HepG2 (cell line): ENCODE measurements around the gene LHPP. TPM values are rescaled to one million over a fixed set of nuclear protein-coding genes. Genes with fewer than 3 reads are reported as not detected.

Source experiments
- ASH2L ChIP-seq: fragments of 300-600, 200-600 bp; sonication (generic); IDR thresholded peaks from 2 replicates; pipeline ENCODE4 v1.7.0; 2017; ENCODE audit warnings: low read depth, mild to moderate bottlenecking, moderate library complexity, mixed read lengths, low read length; ENCODE audit not compliant: insufficient read length
- CREB1 ChIP-seq, 2 experiments: fragments of 450-650 bp in 1 of 2; IDR thresholded peaks; 2 replicates each; pipeline ENCODE4 v1.6.1; 2016 to 2017; ENCODE audit warnings: control low read depth in 1 of 2, mild to moderate bottlenecking in 1 of 2, missing compliant biosample characterization in 1 of 2, missing genetic modification characterization in 1 of 2
- HDAC1 ChIP-seq: sonication (generic); formaldehyde crosslinking; IDR thresholded peaks from 2 replicates; pipeline ENCODE4 v1.5.1; 2020; ENCODE audit warnings: mild to moderate bottlenecking, missing genetic modification reagents
- HDAC2 ChIP-seq: sonication (generic); formaldehyde crosslinking; IDR thresholded peaks from 2 replicates; pipeline ENCODE4 v1.4.0; 2020; ENCODE audit warnings: missing genetic modification reagents
- HOMEZ ChIP-seq: IDR thresholded peaks from 2 replicates; pipeline ENCODE4 v1.6.1; 2016; ENCODE audit warnings: low read depth
- KDM4B ChIP-seq: sonication (generic); formaldehyde crosslinking; IDR thresholded peaks from 2 replicates; pipeline ENCODE4 v1.4.0; 2020; ENCODE audit warnings: missing genetic modification reagents
- KLF6 ChIP-seq: IDR thresholded peaks from 2 replicates; pipeline ENCODE4 v1.8.0; 2016; ENCODE audit warnings: missing biosample characterization, missing genetic modification reagents
- NR1H2 ChIP-seq: sonication (generic); formaldehyde crosslinking; IDR thresholded peaks from 2 replicates; pipeline ENCODE4 v1.8.1; 2022; ENCODE audit warnings: low read depth, missing genetic modification reagents, borderline replicate concordance
- PITX1 ChIP-seq: sonication (generic); formaldehyde crosslinking; IDR thresholded peaks from 2 replicates; pipeline ENCODE4 v1.5.1; 2020; ENCODE audit warnings: mild to moderate bottlenecking, missing genetic modification reagents
- POLR2AphosphoS2 ChIP-seq: IDR thresholded peaks from 2 replicates; pipeline ENCODE4 v1.6.1; 2011; ENCODE audit warnings: low read depth, low read length, improper control_type of control experiment
- RAD51 ChIP-seq: fragments of 450-650 bp; IDR thresholded peaks from 2 replicates; pipeline ENCODE4 v1.6.1; 2016; ENCODE audit warnings: borderline replicate concordance
- RXRB ChIP-seq: IDR thresholded peaks from 2 replicates; pipeline ENCODE4 v1.6.1; 2016; ENCODE audit warnings: borderline replicate concordance, missing genetic modification reagents, missing compliant biosample characterization
- SAP130 ChIP-seq: IDR thresholded peaks from 2 replicates; pipeline ENCODE4 v1.6.1; 2016; ENCODE audit warnings: low read depth
- TCF7L2 ChIP-seq: IDR thresholded peaks from 2 replicates; pipeline ENCODE4 v1.6.1; 2011; ENCODE audit warnings: mild to moderate bottlenecking, low read depth, low read length, moderate library complexity
- TFAP4 ChIP-seq: sonication (generic); IDR thresholded peaks from 2 replicates; pipeline ENCODE4 v1.6.1; 2016; ENCODE audit warnings: low read depth, borderline replicate concordance
- ZNF124 ChIP-seq: sonication (generic); formaldehyde crosslinking; IDR thresholded peaks from 2 replicates; pipeline ENCODE4 v1.4.0; 2020; ENCODE audit warnings: missing genetic modification reagents
- ZNF263 ChIP-seq: sonication (generic); formaldehyde crosslinking; IDR thresholded peaks from 2 replicates; pipeline ENCODE4 v1.4.0; 2020; ENCODE audit warnings: missing genetic modification reagents
- ZNF703 ChIP-seq: sonication (generic); formaldehyde crosslinking; IDR thresholded peaks from 2 replicates; pipeline ENCODE4 v1.5.1; 2020; ENCODE audit warnings: missing genetic modification reagents, mild to moderate bottlenecking, moderate library complexity, borderline replicate concordance
- ZZZ3 ChIP-seq: sonication (generic); formaldehyde crosslinking; IDR thresholded peaks from 2 replicates; pipeline ENCODE4 v1.4.0; 2020; ENCODE audit warnings: missing genetic modification reagents, mild to moderate bottlenecking, borderline replicate concordance
- polyA plus RNA-seq, 8 experiments: library from polyadenylated mRNA; depleted of rRNA in 3 of 8; stranded (reverse) in 7 of 8; unstranded in 1 of 8; fragments of >200 nt; fragmentation: Illumina TruSeq in 4 of 8; extraction: Trizol in 4 of 8; gene quantifications; 2 replicates each; pipeline versions ENCODE4 v1.2.1 to v1.2.3, GENCODE V29; 2011 to 2016; ENCODE audit warnings: low read depth in 4 of 8, missing spikeins in 1 of 8, mixed read lengths in 1 of 8; ENCODE audit not compliant: insufficient read depth in 1 of 8
- total RNA-seq, 5 experiments: library from RNA; depleted of rRNA; stranded (reverse); fragments of >200 nt; fragmentation: Illumina TruSeq; extraction: Trizol; gene quantifications; 2 replicates each; pipeline ENCODE4 v1.2.3, GENCODE V29; 2016; ENCODE audit warnings: low read depth in 1 of 5
- TF ChIP-seq, protein P1 (sequence below): sonication (generic); formaldehyde crosslinking; IDR thresholded peaks from 2 replicates; pipeline ENCODE4 v1.4.0; 2020; ENCODE audit warnings: missing genetic modification reagents, borderline replicate concordance
- TF ChIP-seq, protein P2 (sequence below): sonication (generic); formaldehyde crosslinking; IDR thresholded peaks from 2 replicates; pipeline ENCODE4 v1.4.0; 2020; ENCODE audit warnings: missing genetic modification reagents, borderline replicate concordance
- TF ChIP-seq, protein P3 (sequence below): sonication (generic); formaldehyde crosslinking; IDR thresholded peaks from 2 replicates; pipeline ENCODE4 v1.9.0; 2022; ENCODE audit warnings: low read depth, missing genetic modification reagents

Gene LHPP
- total and polyA plus RNA-seq, 2 of the 13 experiments (the other 11 are each of a cell fraction or from before 2014, with no cell fraction given), result 5.2 to 13.1 TPM

DNA sequence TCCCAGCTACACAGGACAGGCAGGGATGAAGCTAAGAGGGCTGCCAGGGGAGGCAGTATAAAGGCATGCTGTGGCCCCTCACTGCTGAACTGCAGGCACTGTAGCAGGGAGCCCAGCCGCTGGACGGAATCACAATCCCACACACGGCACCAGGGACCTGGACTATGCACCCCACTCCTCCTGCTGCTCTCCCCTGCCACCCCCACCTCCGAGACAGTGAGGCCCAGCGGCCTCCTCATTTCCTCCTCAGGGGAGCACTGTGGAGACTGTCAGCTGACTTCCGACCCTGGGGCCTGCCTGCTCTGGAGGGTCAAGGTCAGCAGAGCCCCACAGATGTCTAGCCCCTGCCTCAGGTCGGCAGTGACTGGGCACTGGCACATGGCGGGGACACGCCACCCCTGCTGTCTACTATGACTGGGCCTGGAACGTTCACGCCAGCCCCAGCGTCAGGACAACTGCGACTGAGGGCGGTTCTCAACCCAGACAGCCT, 189.8 kb downstream of the LHPP start (continued):
- TF ChIP-seq ZNF124 (CRISPR knock-in tag) (no peak), HDAC1 (CRISPR knock-in tag) (peak; percentile 72), RAD51 (no peak), ZNF263 (peak; percentile 98), POLR2AphosphoS2 (no peak), CREB1 (IDR thresholded peaks at IDR 0.05) (no peak), CREB1 (CRISPR knock-in tag; IDR thresholded peaks at IDR 0.05) (no peak), KLF6 (no peak), TFAP4 (peak; percentile 83; the same call in 1 of the 2 replicates), TCF7L2 (no peak), HOMEZ (0 out of 2 replicates have a peak, but pooled peaks have one; percentile 40), RXRB (CRISPR knock-in tag) (peak; percentile 59; the same call in 1 of the 2 replicates), SAP130 (CRISPR knock-in tag) (peak; percentile 45), HDAC2 (0 out of 2 replicates have a peak, but pooled peaks have one; percentile 35), KDM4B (CRISPR knock-in tag) (no peak), PITX1 (peak; percentile 28; the same call in 1 of the 2 replicates), ASH2L (no peak), ZZZ3 (no peak), NR1H2 (CRISPR knock-in tag) (no peak), ZNF703 (CRISPR knock-in tag) (no peak)
- TF ChIP-seq, protein P1, sequence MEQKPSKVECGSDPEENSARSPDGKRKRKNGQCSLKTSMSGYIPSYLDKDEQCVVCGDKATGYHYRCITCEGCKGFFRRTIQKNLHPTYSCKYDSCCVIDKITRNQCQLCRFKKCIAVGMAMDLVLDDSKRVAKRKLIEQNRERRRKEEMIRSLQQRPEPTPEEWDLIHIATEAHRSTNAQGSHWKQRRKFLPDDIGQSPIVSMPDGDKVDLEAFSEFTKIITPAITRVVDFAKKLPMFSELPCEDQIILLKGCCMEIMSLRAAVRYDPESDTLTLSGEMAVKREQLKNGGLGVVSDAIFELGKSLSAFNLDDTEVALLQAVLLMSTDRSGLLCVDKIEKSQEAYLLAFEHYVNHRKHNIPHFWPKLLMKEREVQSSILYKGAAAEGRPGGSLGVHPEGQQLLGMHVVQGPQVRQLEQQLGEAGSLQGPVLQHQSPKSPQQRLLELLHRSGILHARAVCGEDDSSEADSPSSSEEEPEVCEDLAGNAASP (CRISPR knock-in tag), result peak; percentile 43; the same call in 1 of the 2 replicates
- TF ChIP-seq, protein P2, sequence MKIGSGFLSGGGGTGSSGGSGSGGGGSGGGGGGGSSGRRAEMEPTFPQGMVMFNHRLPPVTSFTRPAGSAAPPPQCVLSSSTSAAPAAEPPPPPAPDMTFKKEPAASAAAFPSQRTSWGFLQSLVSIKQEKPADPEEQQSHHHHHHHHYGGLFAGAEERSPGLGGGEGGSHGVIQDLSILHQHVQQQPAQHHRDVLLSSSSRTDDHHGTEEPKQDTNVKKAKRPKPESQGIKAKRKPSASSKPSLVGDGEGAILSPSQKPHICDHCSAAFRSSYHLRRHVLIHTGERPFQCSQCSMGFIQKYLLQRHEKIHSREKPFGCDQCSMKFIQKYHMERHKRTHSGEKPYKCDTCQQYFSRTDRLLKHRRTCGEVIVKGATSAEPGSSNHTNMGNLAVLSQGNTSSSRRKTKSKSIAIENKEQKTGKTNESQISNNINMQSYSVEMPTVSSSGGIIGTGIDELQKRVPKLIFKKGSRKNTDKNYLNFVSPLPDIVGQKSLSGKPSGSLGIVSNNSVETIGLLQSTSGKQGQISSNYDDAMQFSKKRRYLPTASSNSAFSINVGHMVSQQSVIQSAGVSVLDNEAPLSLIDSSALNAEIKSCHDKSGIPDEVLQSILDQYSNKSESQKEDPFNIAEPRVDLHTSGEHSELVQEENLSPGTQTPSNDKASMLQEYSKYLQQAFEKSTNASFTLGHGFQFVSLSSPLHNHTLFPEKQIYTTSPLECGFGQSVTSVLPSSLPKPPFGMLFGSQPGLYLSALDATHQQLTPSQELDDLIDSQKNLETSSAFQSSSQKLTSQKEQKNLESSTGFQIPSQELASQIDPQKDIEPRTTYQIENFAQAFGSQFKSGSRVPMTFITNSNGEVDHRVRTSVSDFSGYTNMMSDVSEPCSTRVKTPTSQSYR (CRISPR knock-in tag), result peak; percentile 36; the same call in 1 of the 2 replicates
- TF ChIP-seq, protein P3, sequence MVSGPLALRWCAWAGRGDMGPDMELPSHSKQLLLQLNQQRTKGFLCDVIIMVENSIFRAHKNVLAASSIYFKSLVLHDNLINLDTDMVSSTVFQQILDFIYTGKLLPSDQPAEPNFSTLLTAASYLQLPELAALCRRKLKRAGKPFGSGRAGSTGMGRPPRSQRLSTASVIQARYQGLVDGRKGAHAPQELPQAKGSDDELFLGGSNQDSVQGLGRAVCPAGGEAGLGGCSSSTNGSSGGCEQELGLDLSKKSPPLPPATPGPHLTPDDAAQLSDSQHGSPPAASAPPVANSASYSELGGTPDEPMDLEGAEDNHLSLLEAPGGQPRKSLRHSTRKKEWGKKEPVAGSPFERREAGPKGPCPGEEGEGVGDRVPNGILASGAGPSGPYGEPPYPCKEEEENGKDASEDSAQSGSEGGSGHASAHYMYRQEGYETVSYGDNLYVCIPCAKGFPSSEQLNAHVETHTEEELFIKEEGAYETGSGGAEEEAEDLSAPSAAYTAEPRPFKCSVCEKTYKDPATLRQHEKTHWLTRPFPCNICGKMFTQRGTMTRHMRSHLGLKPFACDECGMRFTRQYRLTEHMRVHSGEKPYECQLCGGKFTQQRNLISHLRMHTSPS (CRISPR knock-in tag), result peak; percentile 86; the same call in 1 of the 2 replicates
